Caco-2 (cell line): Measurements from ENCODE around the gene RXRA. TPM values are rescaled to one million over a fixed set of nuclear protein-coding genes. Genes with fewer than 3 reads are reported as not detected.

Experiments
- BruUV-seq: library from RNA; stranded (reverse); fragments of 400-500 nt; replicated peaks from 2 replicates; lab custom pipeline; 2021; lab: Mats Ljungman, UMichigan
- CTCF ChIA-PET: fragments of 300-600 bp; sonication (Branson Sonifier 250); formaldehyde crosslinking; loops from one replicate; lab custom pipeline; 2022; ENCODE audit warnings: antibody characterized with exemption; lab: Charles Lee
- POLR2A ChIA-PET: fragments of 300-600 bp; sonication (Branson Sonifier 250); formaldehyde crosslinking; loops from one replicate; lab custom pipeline; 2022; ENCODE audit warnings: antibody characterized with exemption; lab: Charles Lee
- DNase-seq, 2 experiments: peaks; one replicate each; pipeline versions ENCODE4 v3.0.0 to v3.0.0-alpha.2; 2020 to 2022
- H3K27me3 ChIP-seq: replicated peaks from 2 replicates; pipeline ENCODE4 v1.6.0; 2011; ENCODE audit warnings: low read length; ENCODE audit not compliant: control insufficient read depth, insufficient read depth
- H3K36me3 ChIP-seq: 2 replicates; pipeline ENCODE4 v1.5.1; 2011; ENCODE audit warnings: low read length; ENCODE audit not compliant: control insufficient read depth, insufficient read depth
- H3K4me1 ChIP-seq: fragments of 250-450 bp; sonication (Bioruptor Pico); 2 replicates; pipeline ENCODE4 v1.5.1; 2020; ENCODE audit warnings: mild to moderate bottlenecking
- H3K4me3 ChIP-seq: 2 replicates; pipeline ENCODE4 v1.5.1; 2011; ENCODE audit warnings: low read depth, mild to moderate bottlenecking, control low read depth, low read length
- H3K9me3 ChIP-seq: fragments of 250-450 bp; sonication (Bioruptor Pico); 2 replicates; pipeline ENCODE4 v1.5.1; 2020; ENCODE audit warnings: mild to moderate bottlenecking, moderate library complexity
- H3K27ac Mint-ChIP-seq: one replicate; pipeline ENCODE4 v1.8.0; 2022; ENCODE audit warnings: mixed read lengths; ENCODE audit not compliant: unreplicated experiment
- H3K27me3 Mint-ChIP-seq: one replicate; pipeline ENCODE4 v1.8.0; 2022; ENCODE audit warnings: mixed read lengths; ENCODE audit not compliant: insufficient read depth, unreplicated experiment
- H3K36me3 Mint-ChIP-seq: one replicate; pipeline ENCODE4 v1.8.0; 2022; ENCODE audit warnings: mild to moderate bottlenecking, mixed read lengths; ENCODE audit not compliant: insufficient read depth, unreplicated experiment
- H3K4me1 Mint-ChIP-seq: one replicate; pipeline ENCODE4 v1.8.0; 2022; ENCODE audit warnings: low read depth, mixed read lengths; ENCODE audit not compliant: unreplicated experiment
- H3K4me3 Mint-ChIP-seq: one replicate; pipeline ENCODE4 v1.8.0; 2022; ENCODE audit warnings: mild to moderate bottlenecking, moderate library complexity, mixed read lengths; ENCODE audit not compliant: unreplicated experiment
- H3K9me3 Mint-ChIP-seq: one replicate; pipeline ENCODE4 v1.8.0; 2022; ENCODE audit warnings: mixed read lengths; ENCODE audit not compliant: unreplicated experiment
- CTCF ChIP-seq, 2 experiments: fragments of 200-600 bp in 1 of 2; IDR thresholded peaks; 1 replicate in 1 of 2; 2 replicates in 1 of 2; pipeline versions ENCODE4 v1.5.1 to v1.8.0; 2011 to 2022; ENCODE audit warnings: antibody characterized with exemption in 1 of 2, control low read depth in 1 of 2, inconsistent platforms in 1 of 2, low read depth in 1 of 2, low read length in 1 of 2, mild to moderate bottlenecking in 1 of 2, moderate library complexity in 1 of 2; ENCODE audit not compliant: insufficient read depth in 1 of 2, severe bottlenecking in 1 of 2, unreplicated experiment in 1 of 2
- intact Hi-C: fragments of 100-400 bp; cut with micrococcal nuclease; formaldehyde crosslinking; loops from one replicate; pipeline ENCODE4 v1.10.0; 2022; ENCODE audit not compliant: unreplicated experiment
- total RNA-seq: library from RNA; stranded (reverse); gene quantifications from 2 replicates; pipeline ENCODE4 v1.2.3, GENCODE V29; 2022

Gene RXRA
- total RNA-seq, 1 experiment from 2014 or later = 69.1 TPM

- H3K36me3 Mint-ChIP-seq = peaks cover 7% of the 10 kb centered on the region
- TF ChIP-seq CTCF (IDR thresholded peaks at IDR 0.05; ENCODE audit: insufficient read depth in 1 of 2, low read depth in 1 of 2, low read length in 1 of 2, severe bottlenecking in 1 of 2, unreplicated experiment in 1 of 2) = no peak
- CTCF ChIA-PET = no interaction called here
- no peaks in the 10 kb centered on the region for H3K27me3 ChIP-seq
- DNase-seq = no peak
- peak overlapping the region; percentile 74 for H3K4me3 Mint-ChIP-seq
- no peak overlapping the region for H3K4me3 ChIP-seq
- intact Hi-C loops = loop anchor here (5.0 kb wide), 2 partner anchors 113 to 262 kb away; partner anchors contain the start of gene BRD3
- no TSS peak for BruUV-seq
- peaks cover 13% of the 10 kb centered on the region for H3K4me1 Mint-ChIP-seq
- no peaks in the 10 kb centered on the region for H3K9me3 Mint-ChIP-seq
- POLR2A ChIA-PET = no interaction called here
- peaks cover 59% of the 10 kb centered on the region for H3K4me1 ChIP-seq
- no peaks in the 10 kb centered on the region for H3K27me3 Mint-ChIP-seq
- no peaks in the 10 kb centered on the region; the same call in 1 of the 2 replicates for H3K36me3 ChIP-seq
- H3K27ac Mint-ChIP-seq = peak overlapping the region; percentile 92
- H3K9me3 ChIP-seq = no peaks in the 10 kb centered on the region
Measured at GRCh38 chr9:134329576-134329855, 3.3 kb downstream of the RXRA start.

GRCh38 chr9:134329886-134330285 lies 3.6 kb downstream of the RXRA start:
- DNase-seq = no peak
- no peaks in the 10 kb centered on the region for H3K9me3 Mint-ChIP-seq
- no peak for TF ChIP-seq CTCF (IDR thresholded peaks at IDR 0.05; ENCODE audit: insufficient read depth in 1 of 2, low read depth in 1 of 2, low read length in 1 of 2, severe bottlenecking in 1 of 2, unreplicated experiment in 1 of 2)
- peaks cover 5% of the 10 kb centered on the region for H3K36me3 Mint-ChIP-seq
- Histone ChIP-seq H3K9me3 (no peaks in the 10 kb centered on the region), H3K4me3 (no peak overlapping the region), H3K27me3 (no peaks in the 10 kb centered on the region), H3K4me1 (peaks cover 55% of the 10 kb centered on the region), H3K36me3 (no peaks in the 10 kb centered on the region; the same call in 1 of the 2 replicates)
- H3K27ac Mint-ChIP-seq = peak overlapping the region; percentile 92
- ChIA-PET CTCF (no interaction called here), POLR2A (no interaction called here)
- H3K4me3 Mint-ChIP-seq = no peak overlapping the region
- no peaks in the 10 kb centered on the region for H3K27me3 Mint-ChIP-seq
- intact Hi-C loops = loop anchor here (5.0 kb wide), 2 partner anchors 112 to 263 kb away; partner anchors contain the start of gene BRD3
- H3K4me1 Mint-ChIP-seq = peaks cover 9% of the 10 kb centered on the region
- BruUV-seq = no TSS peak

GRCh38 chr9:134330590-134330989 lies 4.3 kb downstream of the RXRA start:
- Mint-ChIP-seq H3K36me3 (no peaks in the 10 kb centered on the region), H3K4me1 (peaks cover 8% of the 10 kb centered on the region), H3K27ac (peak overlapping the region; percentile 55), H3K4me3 (no peak overlapping the region), H3K9me3 (no peaks in the 10 kb centered on the region), H3K27me3 (no peaks in the 10 kb centered on the region)
- H3K4me3 ChIP-seq = no peak overlapping the region
- POLR2A ChIA-PET = no interaction called here
- no peaks in the 10 kb centered on the region; the same call in 1 of the 2 replicates for H3K36me3 ChIP-seq
- peaks cover 51% of the 10 kb centered on the region for H3K4me1 ChIP-seq
- no TSS peak for BruUV-seq
- no peaks in the 10 kb centered on the region for H3K9me3 ChIP-seq
- CTCF ChIA-PET = no interaction called here
- no peaks in the 10 kb centered on the region for H3K27me3 ChIP-seq
- intact Hi-C loops = no loop called here
- no peak for TF ChIP-seq CTCF (IDR thresholded peaks at IDR 0.05; ENCODE audit: insufficient read depth in 1 of 2, low read depth in 1 of 2, low read length in 1 of 2, severe bottlenecking in 1 of 2, unreplicated experiment in 1 of 2)
- DNase-seq = no peak
